HG02840 (cell line): ENCODE data around the gene EPHA3.

Source experiments
- ATAC-seq: cut with Tn5 transposase; IDR thresholded peaks from one replicate; pipeline ENCODE4 v1.9.1; 2021; ENCODE audit warnings: mild to moderate bottlenecking, moderate library complexity, moderate number of reproducible peaks; ENCODE audit not compliant: unreplicated experiment, low FRiP score

EPHA3 gene

DNA sequence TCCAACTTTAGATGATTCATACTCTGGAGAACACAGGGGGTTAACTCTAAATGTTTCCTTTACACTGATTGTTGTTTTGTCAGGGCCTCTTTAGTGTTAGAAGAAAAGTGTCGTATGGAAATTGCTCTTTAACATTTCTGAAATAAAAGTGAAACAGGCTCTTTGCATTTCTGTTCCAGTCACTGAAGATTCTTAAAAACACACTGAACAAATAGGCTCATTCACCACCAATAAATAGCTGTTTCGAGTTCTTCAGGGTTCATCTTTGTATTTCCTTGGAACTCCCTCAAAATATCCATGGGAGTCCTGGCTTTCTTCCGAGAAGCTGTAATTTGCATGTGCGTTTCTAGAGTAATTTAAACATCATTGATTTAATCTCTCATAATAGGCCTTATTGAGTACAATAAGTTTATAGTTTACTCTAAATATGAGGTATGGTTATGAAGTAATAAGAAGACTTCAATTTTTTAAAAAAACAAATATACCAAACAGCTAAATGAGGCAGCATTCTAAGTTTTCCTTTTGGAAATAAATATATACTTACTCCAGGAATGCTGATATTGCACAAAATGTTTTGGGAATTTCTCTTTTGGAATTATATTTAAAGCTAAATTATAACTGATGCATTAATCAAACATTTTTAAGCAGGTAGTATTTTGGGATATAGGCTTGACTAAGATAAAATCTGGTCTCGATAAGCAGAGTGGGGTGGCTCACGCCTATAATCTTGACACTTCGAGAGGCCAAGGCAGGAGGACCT lies 327.4 kb downstream of the EPHA3 start:
- ATAC-seq: no peak

DNA sequence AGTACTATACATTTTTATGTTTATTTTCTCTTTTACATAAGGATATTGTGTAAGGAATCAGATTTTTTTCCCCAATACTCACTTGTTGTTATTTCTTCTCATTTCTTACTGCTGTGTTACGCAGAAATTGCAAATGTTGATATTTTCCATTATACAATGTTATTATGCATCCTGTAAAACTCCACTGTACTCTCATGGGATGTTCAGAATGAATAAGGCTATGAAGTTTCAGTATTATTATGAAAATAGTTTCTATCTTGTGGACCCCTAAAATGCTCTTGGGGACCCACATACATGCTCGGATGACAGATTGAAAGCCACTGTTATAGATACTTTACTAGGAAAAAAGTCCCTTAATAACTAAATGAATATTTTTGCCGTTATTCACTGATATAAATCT lies 329.4 kb downstream of the EPHA3 start:
- no peak for ATAC-seq

DNA sequence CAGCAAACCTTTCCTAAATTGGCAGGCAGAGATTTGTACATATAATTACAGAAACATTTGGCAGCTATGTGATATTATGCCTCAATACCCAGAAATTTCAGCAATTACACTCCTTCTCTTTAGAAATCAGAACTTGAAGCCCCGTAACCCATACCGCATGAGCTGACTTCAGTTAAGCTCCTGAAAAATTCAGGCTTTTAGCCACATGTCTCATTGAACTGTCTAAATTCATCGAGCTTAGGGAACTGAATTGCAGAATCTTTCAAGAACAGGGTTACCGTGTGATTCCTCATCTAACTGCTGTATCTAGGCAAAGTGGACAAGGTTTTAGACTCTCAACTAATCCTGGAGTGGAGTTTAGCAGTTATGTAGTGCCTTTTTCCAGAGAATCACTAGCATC lies 333.0 kb downstream of the EPHA3 start:
- ATAC-seq: no peak

DNA sequence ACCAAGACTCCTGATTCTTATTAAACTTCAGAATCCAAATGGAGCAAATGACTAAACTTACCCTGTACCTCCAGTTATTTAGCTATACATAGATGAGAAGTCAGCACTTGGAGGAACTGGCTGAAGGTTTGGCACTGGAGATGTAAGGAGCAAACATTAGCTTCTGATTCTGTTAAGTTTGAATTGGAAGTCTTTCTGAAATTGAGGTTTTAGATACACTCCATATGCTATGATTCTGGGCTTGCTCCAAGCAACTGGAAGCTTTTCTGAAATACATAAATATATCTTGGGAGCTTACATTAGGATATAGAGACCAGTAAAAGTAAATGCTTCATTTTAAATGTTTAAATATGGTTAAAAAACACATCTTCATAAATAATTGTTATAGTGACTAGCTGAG lies 333.7 kb downstream of the EPHA3 start:
- no peak for ATAC-seq

DNA sequence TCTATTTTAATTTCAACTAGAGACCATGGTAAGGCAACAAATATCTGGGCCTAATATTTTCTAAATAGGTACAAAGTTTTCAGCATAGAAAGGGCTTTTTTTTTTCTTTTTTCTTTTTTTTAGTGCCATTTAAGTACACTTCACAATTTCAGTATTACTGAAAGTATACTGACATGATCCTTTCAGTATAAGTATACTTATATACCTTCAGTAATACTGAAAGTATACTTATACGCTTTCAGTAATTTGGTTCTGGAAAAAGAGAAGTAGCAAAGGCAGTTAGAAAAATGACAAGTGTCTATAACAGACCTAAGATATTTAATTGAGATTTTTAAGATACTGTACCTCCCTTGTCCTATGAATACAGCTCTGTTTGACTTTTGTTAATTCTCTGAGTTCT lies 339.2 kb downstream of the EPHA3 start:
- ATAC-seq: no peak

DNA sequence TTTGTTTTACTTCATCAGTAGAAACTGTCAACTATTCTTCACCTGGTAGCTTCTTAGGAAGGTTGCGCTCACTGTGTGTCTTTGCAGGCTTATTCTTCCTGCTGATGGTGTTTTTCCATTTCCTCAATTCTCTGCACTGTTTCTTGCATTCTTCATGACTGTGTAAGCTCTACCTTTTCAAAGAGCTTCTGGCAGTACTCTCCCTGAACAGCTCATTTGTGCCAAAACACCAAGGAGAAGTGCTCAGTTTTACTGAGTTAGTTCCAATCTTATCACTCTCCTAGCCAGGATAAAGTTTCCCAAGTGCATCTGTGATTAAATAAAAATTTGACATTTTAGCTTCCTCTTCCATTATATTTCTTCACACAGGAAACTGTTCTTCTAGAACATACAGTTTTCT lies 339.8 kb downstream of the EPHA3 start:
- no peak for ATAC-seq

DNA sequence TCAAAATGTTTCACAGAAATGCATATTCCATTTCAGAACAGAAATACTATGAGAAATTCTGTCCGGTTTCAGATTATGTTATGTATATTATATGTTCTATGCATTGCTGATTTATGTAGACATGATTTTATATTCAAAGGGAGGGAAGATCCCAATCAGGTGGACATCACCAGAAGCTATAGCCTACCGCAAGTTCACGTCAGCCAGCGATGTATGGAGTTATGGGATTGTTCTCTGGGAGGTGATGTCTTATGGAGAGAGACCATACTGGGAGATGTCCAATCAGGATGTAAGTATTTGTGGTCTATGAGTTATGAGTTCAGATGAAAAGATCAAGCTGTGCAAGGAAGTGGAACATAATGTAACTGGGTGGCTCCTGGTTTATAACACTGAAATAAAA lies 341.7 kb downstream of the EPHA3 start:
- ATAC-seq: no peak

DNA sequence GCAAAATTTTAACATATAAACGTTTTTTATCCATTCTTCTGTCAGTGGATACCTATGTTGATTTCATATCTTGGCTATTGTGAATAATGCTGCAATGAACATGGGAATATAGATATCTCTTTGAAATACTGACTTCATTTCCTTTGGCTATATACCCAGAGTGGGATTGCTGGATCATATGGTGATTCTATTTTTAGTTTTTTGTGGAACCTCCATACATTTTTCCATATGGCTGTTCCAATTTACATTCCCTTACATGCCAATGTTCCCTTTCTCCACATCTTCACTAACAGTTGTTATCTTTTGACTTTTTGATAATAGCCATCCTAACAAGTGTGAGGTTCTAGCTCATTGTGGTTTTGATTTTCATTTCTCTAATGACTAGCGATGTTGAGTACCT lies 344.6 kb downstream of the EPHA3 start:
- no peak for ATAC-seq

DNA sequence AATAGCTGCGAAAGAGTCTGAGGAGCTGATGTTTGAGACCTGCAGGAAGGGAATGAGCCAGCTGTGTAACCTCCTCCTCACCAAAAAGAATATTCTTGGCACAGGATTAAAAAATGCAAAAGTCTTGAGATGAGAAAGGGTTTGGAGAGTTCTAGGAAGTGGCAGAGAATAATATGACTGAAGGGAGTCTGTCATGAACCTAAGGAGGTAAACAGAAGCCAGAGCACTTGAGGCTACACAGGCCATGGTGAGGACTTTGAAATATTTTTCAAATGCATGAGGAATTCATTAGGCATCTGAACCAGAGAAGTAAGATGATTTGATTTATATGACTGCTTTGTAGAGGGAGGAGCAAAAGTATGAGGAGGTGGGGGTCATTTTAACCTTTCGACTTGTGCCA lies 347.8 kb downstream of the EPHA3 start:
- ATAC-seq: no peak

DNA sequence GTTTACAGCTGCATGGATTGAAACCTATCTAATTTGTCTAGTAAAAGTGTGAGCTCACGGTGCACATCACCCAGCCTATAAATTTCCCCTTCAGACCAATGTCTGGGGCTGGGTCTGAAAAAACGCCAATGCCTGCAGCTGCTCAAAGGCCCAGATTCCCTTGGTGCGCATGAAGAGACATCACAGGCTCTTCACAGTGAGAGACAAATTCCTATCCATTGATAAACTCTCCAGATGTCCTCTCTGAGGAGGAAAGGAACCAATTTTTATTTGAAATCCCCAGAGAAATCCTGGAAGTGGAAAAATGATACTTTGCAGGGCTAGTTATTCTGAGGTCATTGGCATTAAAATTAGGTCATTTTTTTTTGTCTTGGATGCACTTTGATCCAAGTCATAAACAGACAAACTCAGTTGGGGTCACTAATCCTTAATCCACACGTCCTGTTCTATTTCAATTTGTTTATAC lies 360.5 kb downstream of the EPHA3 start:
- ATAC-seq: no peak

DNA sequence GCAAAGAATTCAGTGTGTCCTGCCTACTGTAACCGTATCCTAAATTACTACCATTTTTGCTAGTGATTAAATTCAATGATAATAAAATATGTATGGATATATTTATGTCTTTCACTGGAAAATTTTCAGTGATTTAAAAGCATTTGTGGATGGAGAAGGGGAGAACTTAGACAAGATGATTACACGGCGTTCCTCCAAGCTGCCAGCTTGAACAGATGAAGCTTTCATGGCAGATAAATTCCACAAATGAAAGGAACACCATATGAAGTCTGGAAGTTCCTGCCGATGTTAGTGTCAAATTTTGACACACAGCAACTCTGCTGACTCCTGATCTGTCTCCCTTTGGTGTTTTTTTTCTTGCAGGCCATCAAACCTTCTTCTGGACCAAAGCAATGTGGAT lies 364.7 kb downstream of the EPHA3 start:
- ATAC-seq: no peak

DNA sequence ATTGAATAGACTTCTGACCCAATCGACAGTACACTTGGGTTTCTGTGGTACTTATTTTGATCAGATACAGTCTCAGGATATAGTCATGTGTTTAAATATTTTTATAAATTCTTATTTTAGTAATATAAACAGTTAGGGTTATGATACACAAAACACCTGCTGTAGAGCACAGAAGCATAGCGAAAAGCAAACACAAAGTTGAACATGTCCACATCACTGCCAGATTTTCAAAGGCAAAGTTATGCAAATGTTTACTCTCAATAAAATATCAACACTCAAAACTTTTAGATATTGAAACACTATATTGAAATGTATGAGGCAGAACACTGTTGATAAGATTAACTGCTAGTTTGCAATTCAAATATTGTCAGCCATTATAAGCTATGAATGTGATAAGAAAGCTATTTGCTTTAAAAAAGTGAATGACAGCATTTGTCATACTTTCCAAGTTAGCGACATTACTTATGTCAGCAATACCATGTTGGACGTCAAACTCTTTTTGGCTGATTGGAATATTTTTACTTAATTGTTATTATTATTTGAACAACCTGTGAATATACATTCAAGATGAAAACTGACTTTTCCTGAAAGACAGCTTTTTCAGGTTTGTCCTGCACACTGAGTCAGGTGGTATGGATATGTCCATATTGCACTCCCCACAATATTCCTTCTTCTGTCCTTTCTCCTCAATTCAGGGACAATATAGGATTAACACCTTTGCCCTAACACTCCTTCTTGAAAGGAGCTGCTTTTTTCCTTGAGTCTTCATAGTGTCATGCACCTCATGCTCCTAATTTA lies 367.1 kb downstream of the EPHA3 start:
- ATAC-seq: no peak

DNA sequence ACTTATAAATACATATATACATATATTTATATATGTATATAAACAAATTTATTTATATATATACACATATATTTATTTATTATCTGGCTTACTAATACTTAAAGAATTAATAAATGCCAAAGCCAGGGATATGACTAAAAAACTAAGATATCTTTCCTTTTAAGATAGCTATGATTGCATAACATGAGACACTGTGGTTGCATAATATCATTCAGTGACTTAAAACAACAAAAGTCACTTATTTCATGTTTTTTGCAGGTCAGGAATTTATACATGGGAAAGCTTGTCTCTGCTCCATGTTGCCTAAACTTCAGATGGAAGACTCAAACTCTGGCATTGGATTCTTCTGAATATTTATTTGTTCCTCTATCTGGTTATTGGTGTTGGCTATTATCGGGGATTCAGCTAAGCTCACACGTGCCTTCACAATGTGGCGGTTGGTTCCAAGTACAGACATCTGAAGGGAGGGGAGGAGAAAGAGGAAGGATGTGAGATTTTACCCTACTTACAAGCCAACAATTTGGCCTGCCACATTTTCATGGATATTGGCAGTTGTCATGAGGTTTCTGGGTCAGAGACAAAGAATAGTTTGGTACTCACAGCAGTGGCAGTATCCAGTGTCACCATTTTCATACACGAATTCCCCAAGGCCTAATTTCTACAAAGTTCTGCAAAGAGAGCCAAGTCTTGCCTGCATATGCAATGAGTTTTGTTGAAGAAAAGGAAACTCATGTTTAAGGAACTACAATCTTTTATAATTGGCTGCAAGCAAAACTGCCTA lies 381.6 kb downstream of the EPHA3 start:
- ATAC-seq: no peak

DNA sequence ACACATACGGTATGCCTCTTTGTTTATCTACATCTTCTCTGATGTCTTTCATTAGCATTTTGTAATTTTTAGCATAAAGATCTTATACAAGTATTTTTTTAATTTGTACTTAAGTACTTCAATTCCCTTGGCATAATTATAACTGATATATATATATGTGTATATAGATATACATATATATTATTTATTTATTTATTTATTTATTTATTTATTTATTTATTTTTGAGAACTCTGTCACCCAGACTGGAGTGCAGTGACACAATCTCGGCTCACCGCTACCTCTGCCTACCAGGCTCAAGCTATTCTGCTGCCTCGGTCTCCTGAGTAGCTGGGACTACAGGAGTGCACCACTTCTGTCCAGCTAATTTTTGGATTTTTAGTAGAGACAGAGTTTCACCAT lies 382.7 kb downstream of the EPHA3 start:
- no peak for ATAC-seq

DNA sequence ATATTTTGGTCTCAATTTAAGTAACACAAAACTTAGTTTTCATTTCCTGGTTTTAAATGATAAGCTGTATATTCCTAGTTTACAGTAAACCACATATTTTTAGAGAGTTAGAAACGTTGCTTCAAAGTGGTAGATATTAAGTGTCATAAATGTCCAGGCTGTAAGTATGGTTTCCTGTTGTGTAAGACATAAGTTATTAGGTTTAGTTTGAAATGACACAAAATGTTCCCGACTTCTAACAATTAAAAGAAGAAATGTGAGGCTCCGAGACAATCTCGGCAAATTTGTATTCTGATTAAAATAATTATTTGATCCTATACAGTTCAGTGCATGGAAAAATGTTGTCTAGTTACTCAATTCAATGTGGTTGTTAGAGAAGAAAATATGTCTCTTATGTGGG lies 387.3 kb downstream of the EPHA3 start:
- no peak for ATAC-seq

DNA sequence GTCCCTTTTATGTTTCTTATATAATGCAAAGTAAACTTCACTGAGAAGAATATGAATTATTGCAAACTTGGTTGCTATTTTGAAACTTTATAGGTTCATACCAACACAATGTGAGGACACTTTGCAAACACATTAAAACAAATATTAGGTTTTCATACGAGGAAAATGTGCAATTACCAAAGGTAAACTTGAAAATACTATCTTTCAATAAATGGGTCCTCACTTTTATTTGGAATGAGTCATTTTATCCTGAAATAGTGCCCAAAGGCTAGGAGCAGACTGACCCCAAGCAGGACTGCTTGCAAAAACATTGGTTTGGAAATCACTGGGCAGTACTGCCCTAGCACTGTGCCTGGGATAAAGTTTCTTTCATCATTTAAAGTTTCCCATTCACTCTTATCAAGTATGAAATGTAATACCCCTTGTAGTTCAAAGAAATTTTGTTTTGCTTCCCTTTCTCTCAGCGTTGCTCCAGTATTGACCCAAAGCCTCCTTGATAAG lies 396.5 kb downstream of the EPHA3 start:
- no peak for ATAC-seq

DNA sequence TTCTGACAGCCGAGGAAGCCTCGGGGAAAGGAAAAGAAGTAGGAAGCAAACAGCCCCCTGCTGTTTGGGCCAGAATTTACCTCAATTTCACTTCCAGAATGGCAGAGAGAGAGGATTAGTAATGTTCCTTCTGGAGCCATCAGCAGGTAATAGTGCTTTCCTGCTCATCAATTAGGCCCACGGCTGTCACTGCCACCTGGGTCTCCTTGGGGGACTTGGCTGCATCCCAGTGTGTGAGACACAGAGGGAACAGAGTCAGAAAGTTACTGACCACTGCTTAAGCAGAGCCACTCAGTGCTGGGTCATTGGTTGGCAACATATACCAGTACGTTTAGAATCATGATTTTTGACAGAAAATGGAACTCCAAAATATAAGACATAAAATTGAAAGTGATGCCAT lies 397.0 kb downstream of the EPHA3 start:
- ATAC-seq: no peak

DNA sequence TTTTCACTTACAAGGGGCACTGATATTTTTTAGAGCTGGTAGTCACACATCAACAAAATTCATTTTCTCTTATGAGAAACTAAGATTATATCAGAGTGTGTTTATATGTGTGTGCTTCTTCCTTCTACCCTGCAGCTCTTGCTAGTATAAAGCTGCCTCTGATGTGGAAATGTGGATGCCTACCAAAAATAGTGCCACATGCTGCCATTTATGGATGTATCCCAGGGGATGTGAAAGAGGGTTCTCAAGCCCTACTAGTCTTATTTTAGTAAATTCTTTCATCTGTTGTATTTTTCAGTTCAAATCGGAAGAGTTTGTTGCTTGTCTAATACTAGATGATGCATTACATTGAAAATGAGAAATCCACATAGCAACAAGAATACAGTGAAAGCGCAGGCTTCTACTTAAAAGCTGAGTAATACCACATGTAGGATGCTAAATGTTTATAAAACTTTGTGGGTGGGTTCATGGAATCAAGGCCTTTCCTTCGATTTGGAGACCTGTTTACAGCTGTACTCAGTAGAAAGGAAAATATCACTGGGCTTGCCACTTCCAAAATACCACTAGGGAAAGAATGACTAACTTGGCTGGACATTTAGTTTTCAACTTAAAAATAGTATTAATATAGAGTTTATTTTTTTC lies 399.2 kb downstream of the EPHA3 start:
- ATAC-seq: no peak

DNA sequence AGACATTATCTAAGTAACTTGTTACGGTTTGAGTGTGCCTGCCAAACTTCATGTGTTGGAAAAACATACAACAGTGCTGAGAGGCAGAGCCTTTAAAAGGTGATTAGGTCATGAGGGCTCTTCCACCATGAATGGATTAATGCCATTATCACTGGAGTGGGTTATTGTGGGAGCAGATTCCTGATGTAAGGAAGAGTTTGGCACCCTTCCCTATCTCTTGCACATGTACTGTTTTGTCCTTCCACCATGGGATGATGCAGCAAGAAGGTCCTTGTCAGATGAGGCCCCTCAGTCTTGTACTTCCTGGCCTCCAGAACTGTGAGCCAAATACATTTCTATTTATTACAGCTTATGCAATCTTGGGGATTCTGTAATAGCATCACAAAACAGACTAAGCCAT lies 413.9 kb downstream of the EPHA3 start:
- no peak for ATAC-seq

DNA sequence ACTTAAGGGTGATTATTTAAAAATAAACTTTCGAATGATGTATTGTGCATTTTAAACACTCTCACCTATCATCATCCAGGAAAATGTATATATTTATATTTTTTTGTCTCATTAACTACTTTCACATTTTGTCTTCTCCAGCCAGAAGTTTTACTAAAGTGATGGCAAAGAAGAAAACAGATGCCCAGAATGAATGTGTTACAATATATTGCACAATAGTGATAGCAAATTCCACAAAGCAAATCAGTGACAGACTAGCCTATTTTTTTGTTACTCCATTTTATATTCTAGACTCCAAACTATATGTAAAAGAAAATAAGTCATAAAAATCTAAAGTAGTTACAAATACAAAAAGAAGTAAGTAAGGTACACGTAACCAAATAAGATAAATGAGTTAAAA lies 414.7 kb downstream of the EPHA3 start:
- ATAC-seq: no peak

DNA sequence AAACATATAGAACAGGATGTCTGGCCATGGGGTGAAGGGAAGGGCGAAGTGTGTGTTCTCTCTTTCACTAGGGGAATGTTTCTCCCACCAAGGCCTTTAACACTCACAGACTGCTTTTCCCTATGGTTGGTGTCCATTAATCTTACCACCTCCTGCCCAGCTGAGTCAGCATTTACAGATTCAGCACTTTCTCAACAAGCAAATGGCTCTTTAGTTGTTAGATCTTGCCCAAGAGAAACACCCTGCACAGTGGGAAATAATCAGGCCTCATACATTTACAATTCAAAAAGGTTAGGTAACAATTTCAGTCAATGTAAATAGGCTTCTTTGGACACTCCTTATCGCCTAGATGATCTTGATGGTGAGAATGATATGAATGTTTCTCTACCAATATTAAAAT lies 418.2 kb downstream of the EPHA3 start:
- ATAC-seq: no peak
